ENCODE data around the gene HEPH. TPM values are rescaled to one million over a fixed set of nuclear protein-coding genes. Genes with fewer than 3 reads are reported as not detected.

The HEPH gene
- total RNA-seq, 4 donors from 2014 or later: 65.2 to 249 (median 231) TPM

DNA sequence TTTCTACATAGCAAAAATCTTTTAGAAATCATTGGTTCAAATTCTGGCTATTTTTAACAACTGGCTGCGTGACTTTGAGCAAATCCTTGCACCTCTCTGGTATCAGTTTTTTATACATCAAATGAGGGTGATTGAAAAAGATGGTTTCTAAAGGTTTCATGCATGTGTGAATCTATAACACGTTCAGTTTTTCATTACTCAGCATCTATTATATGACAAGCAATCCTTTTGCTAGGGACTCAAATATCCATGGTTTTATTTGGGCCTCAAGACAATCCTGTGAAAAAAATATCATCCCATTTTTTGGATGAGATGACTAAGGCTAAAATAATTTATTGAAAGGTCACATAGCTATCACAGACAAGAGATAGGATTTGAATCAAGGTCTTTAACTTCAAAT is 884 bp downstream of the HEPH start:
- Histone ChIP-seq H3K27ac (peak overlapping the region in 3 of 4 donors; percentile 7 to 77 (median 22)), H3K4me3 (peak overlapping the region in 2 of 4 donors; percentile 51 to 53), H3K36me3 (no peaks in the 10 kb centered on the region), H3K4me1 (no peaks in the 10 kb centered on the region), H3K9me3 (no peaks in the 10 kb centered on the region), H3K27me3 (no peaks in the 10 kb centered on the region)
- DNase-seq: no peak
- no peak for TF ChIP-seq POLR2A (IDR thresholded peaks at IDR 0.05)
- TF ChIP-seq, protein P1, sequence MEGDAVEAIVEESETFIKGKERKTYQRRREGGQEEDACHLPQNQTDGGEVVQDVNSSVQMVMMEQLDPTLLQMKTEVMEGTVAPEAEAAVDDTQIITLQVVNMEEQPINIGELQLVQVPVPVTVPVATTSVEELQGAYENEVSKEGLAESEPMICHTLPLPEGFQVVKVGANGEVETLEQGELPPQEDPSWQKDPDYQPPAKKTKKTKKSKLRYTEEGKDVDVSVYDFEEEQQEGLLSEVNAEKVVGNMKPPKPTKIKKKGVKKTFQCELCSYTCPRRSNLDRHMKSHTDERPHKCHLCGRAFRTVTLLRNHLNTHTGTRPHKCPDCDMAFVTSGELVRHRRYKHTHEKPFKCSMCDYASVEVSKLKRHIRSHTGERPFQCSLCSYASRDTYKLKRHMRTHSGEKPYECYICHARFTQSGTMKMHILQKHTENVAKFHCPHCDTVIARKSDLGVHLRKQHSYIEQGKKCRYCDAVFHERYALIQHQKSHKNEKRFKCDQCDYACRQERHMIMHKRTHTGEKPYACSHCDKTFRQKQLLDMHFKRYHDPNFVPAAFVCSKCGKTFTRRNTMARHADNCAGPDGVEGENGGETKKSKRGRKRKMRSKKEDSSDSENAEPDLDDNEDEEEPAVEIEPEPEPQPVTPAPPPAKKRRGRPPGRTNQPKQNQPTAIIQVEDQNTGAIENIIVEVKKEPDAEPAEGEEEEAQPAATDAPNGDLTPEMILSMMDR (IDR thresholded peaks at IDR 0.05): no peak

DNA sequence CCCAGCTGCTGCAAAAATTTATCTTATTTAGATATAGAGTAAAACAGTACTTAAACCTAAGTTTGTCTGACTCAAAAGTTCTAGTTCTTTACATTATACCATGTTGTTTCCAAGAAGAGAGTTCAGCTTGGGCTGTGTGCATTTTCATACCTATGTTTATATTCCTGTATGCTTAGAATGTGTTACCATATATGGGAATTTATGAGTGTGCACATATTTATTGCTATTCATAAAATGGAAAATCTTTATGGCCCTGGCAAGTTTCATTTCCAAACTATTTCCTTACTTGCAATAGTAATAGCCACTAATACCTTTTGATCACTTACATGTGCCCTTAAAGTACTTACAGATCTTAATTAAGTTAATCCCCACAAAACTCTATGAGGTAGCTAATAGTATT is 2.6 kb downstream of the HEPH start:
- no peak for DNase-seq
- Histone ChIP-seq H3K36me3 (no peaks in the 10 kb centered on the region), H3K4me3 (peak overlapping the region in 2 of 4 donors; percentile 10 to 51), H3K9me3 (no peaks in the 10 kb centered on the region), H3K27ac (peak overlapping the region in 2 of 4 donors; percentile 28 to 35), H3K27me3 (no peaks in the 10 kb centered on the region), H3K4me1 (no peaks in the 10 kb centered on the region)
- TF ChIP-seq POLR2A (IDR thresholded peaks at IDR 0.05): no peak
- TF ChIP-seq, protein P1 (IDR thresholded peaks at IDR 0.05): no peak

DNA sequence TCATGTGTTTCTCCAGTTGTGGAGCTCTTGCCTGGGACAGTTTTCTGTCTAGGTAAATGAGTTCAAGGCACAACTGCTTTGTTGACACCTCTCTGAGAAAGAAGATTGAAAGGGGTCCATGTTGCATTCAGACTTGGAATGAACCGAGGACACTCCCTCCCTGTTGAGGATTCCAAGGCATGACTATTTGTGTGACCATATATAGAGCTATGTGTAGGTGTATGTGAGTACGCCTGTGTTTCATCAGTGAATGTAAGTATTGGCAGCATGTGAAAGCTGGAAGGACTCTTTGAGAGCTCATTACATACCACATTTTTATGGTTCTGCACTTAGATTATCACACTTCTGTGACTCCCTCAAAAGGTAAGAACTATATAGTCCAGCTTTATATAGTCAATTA is 3.4 kb downstream of the HEPH start:
- Histone ChIP-seq H3K27ac (peak overlapping the region in 2 of 4 donors; percentile 19 to 28), H3K36me3 (no peaks in the 10 kb centered on the region), H3K4me1 (no peaks in the 10 kb centered on the region), H3K4me3 (peak overlapping the region in 2 of 4 donors; percentile 10 to 51), H3K9me3 (no peaks in the 10 kb centered on the region), H3K27me3 (no peaks in the 10 kb centered on the region)
- TF ChIP-seq, protein P1 (IDR thresholded peaks at IDR 0.05): no peak
- no peak for TF ChIP-seq POLR2A (IDR thresholded peaks at IDR 0.05)
- no peak for DNase-seq

DNA sequence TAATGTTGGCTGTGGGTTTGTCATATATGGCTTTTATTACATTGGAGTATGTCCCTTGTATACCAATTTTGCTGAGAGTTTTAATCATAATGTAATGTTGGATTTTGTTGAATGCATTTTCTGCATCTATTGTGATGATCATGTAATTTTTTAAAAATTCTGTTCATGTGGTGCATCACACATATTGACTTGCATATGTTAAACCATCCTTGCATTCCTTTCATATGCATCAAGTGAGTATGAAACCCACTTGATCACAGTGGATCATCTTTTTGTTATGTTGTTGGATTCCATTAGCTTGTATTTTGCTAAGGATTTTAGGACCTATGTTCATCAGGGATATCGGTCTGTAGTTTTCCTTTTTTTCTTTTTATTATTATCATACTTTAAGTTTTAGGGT is 12.1 kb downstream of the HEPH start:
- H3K4me1 ChIP-seq: no peaks in the 10 kb centered on the region
- no peaks in the 10 kb centered on the region for H3K27me3 ChIP-seq
- H3K9me3 ChIP-seq: no peaks in the 10 kb centered on the region
- no peak overlapping the region for H3K4me3 ChIP-seq
- no peak overlapping the region for H3K27ac ChIP-seq
- DNase-seq: no peak
- TF ChIP-seq, protein P1 (IDR thresholded peaks at IDR 0.05): no peak
- no peak for TF ChIP-seq POLR2A (IDR thresholded peaks at IDR 0.05)
- H3K36me3 ChIP-seq: peaks cover 0 to 35% (median 0%) of the 10 kb centered on the region in 3 donors

DNA sequence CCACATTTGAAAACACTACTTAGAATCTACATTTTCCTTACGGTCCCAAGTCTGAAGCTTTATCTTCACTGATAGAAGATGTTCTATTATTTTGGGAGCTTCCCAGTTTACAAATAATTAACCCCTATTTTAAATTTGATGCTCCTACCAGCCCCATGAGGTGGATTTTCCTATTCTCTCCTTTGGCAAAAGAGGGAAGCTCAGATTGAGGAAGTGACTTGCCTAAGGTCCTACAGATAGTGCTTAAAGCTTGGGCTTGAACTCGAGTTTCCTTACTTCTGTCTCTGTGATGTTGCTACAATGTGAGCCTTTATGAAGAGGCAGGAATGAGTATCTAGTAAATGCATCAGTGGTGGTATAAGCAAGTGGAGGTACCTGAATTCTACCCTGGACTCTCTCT is 27.5 kb downstream of the HEPH start:
- Histone ChIP-seq H3K27me3 (no peaks in the 10 kb centered on the region), H3K4me3 (no peak overlapping the region), H3K9me3 (no peaks in the 10 kb centered on the region), H3K27ac (no peak overlapping the region), H3K4me1 (no peaks in the 10 kb centered on the region), H3K36me3 (peaks cover 0 to 17% (median 0%) of the 10 kb centered on the region in 3 donors)
- no peak for DNase-seq
- TF ChIP-seq POLR2A (IDR thresholded peaks at IDR 0.05): no peak
- TF ChIP-seq, protein P1 (IDR thresholded peaks at IDR 0.05): no peak

DNA sequence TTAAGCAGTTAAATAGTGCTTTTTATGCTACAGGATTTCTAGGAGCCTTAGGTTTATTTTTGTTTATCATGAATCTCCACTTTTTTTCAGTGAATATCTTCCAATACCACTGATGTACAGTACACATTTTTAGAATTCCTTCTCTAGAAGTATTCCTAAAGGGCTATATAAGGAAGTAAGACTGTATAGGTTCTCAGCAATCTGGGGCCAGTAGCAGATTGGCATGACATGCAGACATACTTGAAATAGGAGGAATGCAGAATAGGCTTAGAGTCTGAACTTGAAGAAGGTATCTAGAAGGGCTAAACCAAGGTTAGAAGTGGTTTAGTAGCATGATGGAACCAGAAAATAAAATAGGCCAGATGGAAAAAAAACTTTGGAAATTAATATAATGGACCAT is 29.8 kb downstream of the HEPH start:
- no peaks in the 10 kb centered on the region for H3K27me3 ChIP-seq
- H3K9me3 ChIP-seq: no peaks in the 10 kb centered on the region
- DNase-seq: no peak
- H3K4me3 ChIP-seq: no peak overlapping the region
- H3K36me3 ChIP-seq: peaks cover 0 to 21% (median 0%) of the 10 kb centered on the region in 3 donors
- no peak overlapping the region for H3K27ac ChIP-seq
- no peak for TF ChIP-seq POLR2A (IDR thresholded peaks at IDR 0.05)
- TF ChIP-seq, protein P1 (IDR thresholded peaks at IDR 0.05): no peak
- no peaks in the 10 kb centered on the region for H3K4me1 ChIP-seq
